ENCODE results near the gene DPP9.

DNA sequence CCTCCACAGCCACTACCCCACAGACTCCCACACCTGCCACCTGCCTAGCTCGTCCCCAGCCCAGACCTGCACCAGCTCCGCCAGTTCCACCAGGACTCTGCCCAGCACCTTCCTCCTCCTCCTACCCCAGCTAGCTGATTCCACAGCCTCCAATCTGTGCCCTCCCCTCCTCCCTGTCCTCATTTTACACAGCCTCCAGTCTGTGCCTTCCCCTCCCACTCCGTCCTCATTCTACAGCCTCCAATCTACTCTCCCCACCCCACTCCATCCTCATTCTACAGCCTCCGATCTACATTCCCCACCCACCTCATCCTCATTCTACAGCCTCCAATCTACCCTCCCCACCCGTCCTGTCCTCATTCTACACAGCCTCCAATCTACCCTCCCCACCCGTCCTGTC is 60.8 kb downstream of the DPP9 start:
- TF ChIP-seq, protein P1, sequence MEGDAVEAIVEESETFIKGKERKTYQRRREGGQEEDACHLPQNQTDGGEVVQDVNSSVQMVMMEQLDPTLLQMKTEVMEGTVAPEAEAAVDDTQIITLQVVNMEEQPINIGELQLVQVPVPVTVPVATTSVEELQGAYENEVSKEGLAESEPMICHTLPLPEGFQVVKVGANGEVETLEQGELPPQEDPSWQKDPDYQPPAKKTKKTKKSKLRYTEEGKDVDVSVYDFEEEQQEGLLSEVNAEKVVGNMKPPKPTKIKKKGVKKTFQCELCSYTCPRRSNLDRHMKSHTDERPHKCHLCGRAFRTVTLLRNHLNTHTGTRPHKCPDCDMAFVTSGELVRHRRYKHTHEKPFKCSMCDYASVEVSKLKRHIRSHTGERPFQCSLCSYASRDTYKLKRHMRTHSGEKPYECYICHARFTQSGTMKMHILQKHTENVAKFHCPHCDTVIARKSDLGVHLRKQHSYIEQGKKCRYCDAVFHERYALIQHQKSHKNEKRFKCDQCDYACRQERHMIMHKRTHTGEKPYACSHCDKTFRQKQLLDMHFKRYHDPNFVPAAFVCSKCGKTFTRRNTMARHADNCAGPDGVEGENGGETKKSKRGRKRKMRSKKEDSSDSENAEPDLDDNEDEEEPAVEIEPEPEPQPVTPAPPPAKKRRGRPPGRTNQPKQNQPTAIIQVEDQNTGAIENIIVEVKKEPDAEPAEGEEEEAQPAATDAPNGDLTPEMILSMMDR (IDR thresholded peaks at IDR 0.05), result no peak
- no peak for TF ChIP-seq POLR2A (IDR thresholded peaks at IDR 0.05)
- TF ChIP-seq EP300 (IDR thresholded peaks at IDR 0.05), result no peak
